MCF 10A (cell line): ENCODE measurements around the gene WDFY4. TPM values are rescaled to one million over a fixed set of nuclear protein-coding genes. Genes with fewer than 3 reads are reported as not detected.

Source experiments
- BruUV-seq: library from RNA; stranded (reverse); fragments of 400-500 nt; replicated peaks from 2 replicates; lab custom pipeline; 2021; lab: Mats Ljungman, UMichigan
- CTCF ChIA-PET: fragments of 300-600 bp; sonication (Branson Sonifier 250); formaldehyde crosslinking; extraction: SDS; loops from one replicate; lab custom pipeline; 2021; ENCODE audit warnings: antibody characterized with exemption, inconsistent platforms; lab: Yijun Ruan, JAX
- POLR2A ChIA-PET: fragments of 300-600, 350-650 bp; sonication (Branson Sonifier 250); formaldehyde crosslinking; extraction: SDS; loops from one replicate; lab custom pipeline; 2020; ENCODE audit warnings: antibody characterized with exemption, inconsistent platforms; lab: Yijun Ruan, JAX
- DNase-seq: peaks from one replicate; pipeline ENCODE4 v3.0.0-alpha.2; 2018; ENCODE audit not compliant: unreplicated experiment
- H3K27ac Mint-ChIP-seq: one replicate; pipeline ENCODE4 v1.8.0; 2022; ENCODE audit warnings: mild to moderate bottlenecking, low read depth, mixed read lengths; ENCODE audit not compliant: unreplicated experiment
- H3K27me3 Mint-ChIP-seq: one replicate; pipeline ENCODE4 v1.8.0; 2022; ENCODE audit warnings: mixed read lengths; ENCODE audit not compliant: insufficient read depth, unreplicated experiment
- H3K36me3 Mint-ChIP-seq: one replicate; pipeline ENCODE4 v1.8.0; 2022; ENCODE audit warnings: mild to moderate bottlenecking, moderate library complexity, mixed read lengths; ENCODE audit not compliant: insufficient read depth, unreplicated experiment
- H3K4me1 Mint-ChIP-seq: one replicate; pipeline ENCODE4 v1.8.0; 2022; ENCODE audit warnings: mixed read lengths; ENCODE audit not compliant: insufficient read depth, unreplicated experiment
- H3K4me3 Mint-ChIP-seq: one replicate; pipeline ENCODE4 v1.8.0; 2022; ENCODE audit warnings: mild to moderate bottlenecking, moderate library complexity, mixed read lengths; ENCODE audit not compliant: unreplicated experiment
- H3K9me3 Mint-ChIP-seq: one replicate; pipeline ENCODE4 v1.8.0; 2022; ENCODE audit warnings: mixed read lengths; ENCODE audit not compliant: unreplicated experiment
- intact Hi-C: fragments of 100-400 bp; cut with micrococcal nuclease; formaldehyde crosslinking; loops from 2 replicates; pipeline ENCODE4 v1.14.1; 2022
- total RNA-seq: library from RNA; stranded (reverse); gene quantifications from 2 replicates; pipeline ENCODE4 v1.2.3, GENCODE V29; 2022
- TF ChIP-seq, protein P1 (sequence below): fragments of 200-600 bp; IDR thresholded peaks from one replicate; pipeline ENCODE4 v1.8.0; 2022; ENCODE audit warnings: antibody characterized with exemption, mild to moderate bottlenecking; ENCODE audit not compliant: unreplicated experiment

Gene WDFY4
- total RNA-seq, 1 experiment from 2014 or later, result not detected

DNA sequence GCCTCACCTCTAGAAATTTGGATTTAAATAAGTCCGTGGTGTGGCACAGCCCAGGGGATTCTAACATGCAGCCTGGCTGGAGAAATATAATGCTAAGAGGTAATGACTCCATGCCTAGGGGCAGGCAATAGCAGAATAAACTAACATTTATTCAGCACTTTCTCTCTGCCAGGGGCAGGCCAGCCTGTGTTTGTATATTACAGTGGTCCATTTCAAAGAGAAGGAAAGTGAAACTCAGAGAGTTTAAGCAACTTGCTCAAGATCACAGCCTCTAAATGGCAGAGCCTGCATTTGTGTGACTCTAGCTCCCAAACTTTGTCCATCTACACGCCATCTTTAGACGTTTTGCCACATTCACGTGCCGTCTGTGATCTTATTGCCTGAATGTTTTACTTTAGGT lies 261.7 kb downstream of the WDFY4 start:
- DNase-seq, result no peak
- no peak overlapping the region for H3K27ac Mint-ChIP-seq
- ChIA-PET POLR2A (no interaction called here), CTCF (no interaction called here)
- H3K27me3 Mint-ChIP-seq, result peaks cover 23% of the 10 kb centered on the region
- intact Hi-C loops, result no loop called here
- no TSS peak for BruUV-seq
- H3K4me1 Mint-ChIP-seq, result no peaks in the 10 kb centered on the region
- TF ChIP-seq, protein P1, sequence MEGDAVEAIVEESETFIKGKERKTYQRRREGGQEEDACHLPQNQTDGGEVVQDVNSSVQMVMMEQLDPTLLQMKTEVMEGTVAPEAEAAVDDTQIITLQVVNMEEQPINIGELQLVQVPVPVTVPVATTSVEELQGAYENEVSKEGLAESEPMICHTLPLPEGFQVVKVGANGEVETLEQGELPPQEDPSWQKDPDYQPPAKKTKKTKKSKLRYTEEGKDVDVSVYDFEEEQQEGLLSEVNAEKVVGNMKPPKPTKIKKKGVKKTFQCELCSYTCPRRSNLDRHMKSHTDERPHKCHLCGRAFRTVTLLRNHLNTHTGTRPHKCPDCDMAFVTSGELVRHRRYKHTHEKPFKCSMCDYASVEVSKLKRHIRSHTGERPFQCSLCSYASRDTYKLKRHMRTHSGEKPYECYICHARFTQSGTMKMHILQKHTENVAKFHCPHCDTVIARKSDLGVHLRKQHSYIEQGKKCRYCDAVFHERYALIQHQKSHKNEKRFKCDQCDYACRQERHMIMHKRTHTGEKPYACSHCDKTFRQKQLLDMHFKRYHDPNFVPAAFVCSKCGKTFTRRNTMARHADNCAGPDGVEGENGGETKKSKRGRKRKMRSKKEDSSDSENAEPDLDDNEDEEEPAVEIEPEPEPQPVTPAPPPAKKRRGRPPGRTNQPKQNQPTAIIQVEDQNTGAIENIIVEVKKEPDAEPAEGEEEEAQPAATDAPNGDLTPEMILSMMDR, result no peak
- no peaks in the 10 kb centered on the region for H3K9me3 Mint-ChIP-seq
- H3K36me3 Mint-ChIP-seq, result no peaks in the 10 kb centered on the region
- H3K4me3 Mint-ChIP-seq, result no peak overlapping the region

DNA sequence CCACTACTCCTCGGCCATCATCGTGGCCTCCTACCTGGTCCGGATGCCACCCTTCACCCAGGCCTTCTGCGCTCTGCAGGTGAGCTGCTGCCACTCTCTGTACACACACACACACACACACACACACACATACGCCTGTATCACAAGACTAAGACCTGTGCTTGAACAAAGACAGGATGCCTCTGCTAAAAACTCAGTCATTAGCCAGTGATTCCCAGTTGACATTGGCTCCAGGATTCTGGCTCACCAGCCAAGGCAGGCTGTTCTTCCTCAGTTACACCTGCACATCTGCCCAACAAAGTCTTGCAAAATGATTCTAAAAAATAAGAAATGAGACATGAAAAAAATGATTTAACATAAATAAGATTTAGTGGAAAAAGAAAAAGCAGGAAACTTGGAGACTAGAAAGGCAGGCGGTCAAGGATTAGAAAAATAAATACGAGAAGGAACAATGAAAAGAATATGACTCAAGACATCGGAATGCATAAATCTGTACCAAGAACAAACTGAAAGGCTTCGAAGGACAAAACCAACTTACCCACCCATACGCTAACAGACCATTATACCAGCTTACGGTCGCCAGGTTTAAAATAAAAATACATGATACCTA lies 262.3 kb downstream of the WDFY4 start:
- ChIA-PET POLR2A (no interaction called here), CTCF (interaction anchor here (0.7 kb wide), 1 partner anchor 447 kb away, joined by 3 read pairs; no protein-coding TSS in a partner anchor)
- no peaks in the 10 kb centered on the region for H3K4me1 Mint-ChIP-seq
- intact Hi-C loops, result no loop called here
- peaks cover 30% of the 10 kb centered on the region for H3K27me3 Mint-ChIP-seq
- BruUV-seq, result no TSS peak
- DNase-seq, result peak; percentile 47
- no peaks in the 10 kb centered on the region for H3K9me3 Mint-ChIP-seq
- H3K27ac Mint-ChIP-seq, result no peak overlapping the region
- TF ChIP-seq, protein P1, result no peak
- H3K4me3 Mint-ChIP-seq, result no peak overlapping the region
- H3K36me3 Mint-ChIP-seq, result no peaks in the 10 kb centered on the region

DNA sequence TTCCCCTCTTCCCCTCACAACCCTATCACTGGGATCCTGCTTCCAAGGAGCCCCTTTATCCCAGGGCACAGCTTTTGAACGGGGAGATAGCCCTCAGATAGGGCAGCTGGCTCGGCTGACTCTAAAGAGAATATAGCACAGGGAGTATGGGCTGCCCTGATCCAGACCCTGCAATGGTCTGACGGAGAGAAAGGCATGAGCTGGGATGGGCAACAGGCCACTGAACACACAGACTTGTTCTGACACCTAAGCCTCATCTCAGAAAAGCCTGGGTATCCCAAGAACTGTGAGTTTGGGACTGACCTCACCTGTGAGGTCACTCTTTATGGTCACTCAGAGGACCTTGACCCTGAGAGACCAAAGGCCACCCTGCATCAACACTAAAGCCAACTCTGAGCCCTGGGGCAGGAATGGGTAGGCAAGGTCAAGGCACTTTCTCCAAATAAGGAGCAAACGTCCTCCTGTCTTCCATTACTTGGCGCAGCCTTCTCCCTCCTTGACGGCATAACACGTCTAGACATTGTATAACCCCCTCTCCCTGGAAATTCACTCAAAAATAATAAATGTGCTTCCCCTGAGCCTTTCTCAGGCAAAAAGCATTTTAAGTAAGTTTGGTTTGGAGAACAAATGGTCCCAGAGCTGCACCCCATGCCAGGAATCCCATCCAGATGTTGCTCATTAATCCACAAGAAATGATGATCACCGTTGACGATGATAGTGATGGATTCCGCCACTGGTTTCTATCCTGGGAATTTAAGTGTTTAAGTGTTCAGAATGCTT lies 263.2 kb downstream of the WDFY4 start:
- POLR2A ChIA-PET, result interaction anchor here (1.0 kb wide), 1 partner anchor 16 kb away, joined by 4 read pairs; no protein-coding TSS in a partner anchor
- CTCF ChIA-PET, result interaction anchor here (0.7 to 0.9 kb wide), 2 partner anchors 208 to 446 kb away, joined by 3 to 5 read pairs; no protein-coding TSS in a partner anchor
- H3K36me3 Mint-ChIP-seq, result no peaks in the 10 kb centered on the region
- no peaks in the 10 kb centered on the region for H3K4me1 Mint-ChIP-seq
- H3K27ac Mint-ChIP-seq, result no peak overlapping the region
- H3K4me3 Mint-ChIP-seq, result no peak overlapping the region
- DNase-seq, result no peak
- TF ChIP-seq, protein P1, result no peak
- no TSS peak for BruUV-seq
- no peaks in the 10 kb centered on the region for H3K9me3 Mint-ChIP-seq
- intact Hi-C loops, result no loop called here
- H3K27me3 Mint-ChIP-seq, result peaks cover 39% of the 10 kb centered on the region

DNA sequence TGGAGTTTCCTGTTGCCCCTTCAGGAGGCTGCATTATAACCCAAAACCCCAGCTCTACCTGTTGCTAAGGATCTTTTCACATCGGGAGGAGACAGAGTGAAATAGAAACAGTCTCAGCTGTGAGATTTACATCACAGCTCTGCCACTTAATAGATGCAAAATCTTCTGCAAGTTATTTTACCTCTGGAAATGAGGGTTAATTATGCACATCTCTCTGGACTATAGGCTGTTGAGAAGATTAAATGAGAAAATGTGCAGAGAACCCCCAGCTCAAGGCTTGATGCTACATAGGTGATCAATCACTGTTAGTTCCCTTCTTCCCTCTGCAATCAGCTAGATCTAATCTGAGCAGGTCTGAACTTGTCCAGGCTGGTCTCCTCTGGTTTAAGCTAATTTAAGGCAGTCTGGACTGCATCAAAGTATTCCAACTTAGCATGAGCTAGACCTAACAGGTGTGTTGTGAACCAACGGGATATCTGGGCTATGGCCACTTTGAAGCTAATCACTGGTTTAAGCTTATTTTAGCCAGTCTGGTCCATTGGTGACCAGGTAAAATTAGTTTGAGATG lies 263.9 kb downstream of the WDFY4 start:
- BruUV-seq, result no TSS peak
- no peaks in the 10 kb centered on the region for H3K9me3 Mint-ChIP-seq
- H3K27me3 Mint-ChIP-seq, result peaks cover 45% of the 10 kb centered on the region
- ChIA-PET CTCF (interaction anchor here (0.9 kb wide), 1 partner anchor 207 kb away, joined by 5 read pairs; no protein-coding TSS in a partner anchor), POLR2A (interaction anchor here (1.0 kb wide), 1 partner anchor 16 kb away, joined by 4 read pairs; no protein-coding TSS in a partner anchor)
- TF ChIP-seq, protein P1, result no peak
- H3K4me3 Mint-ChIP-seq, result no peak overlapping the region
- DNase-seq, result no peak
- no peaks in the 10 kb centered on the region for H3K4me1 Mint-ChIP-seq
- H3K36me3 Mint-ChIP-seq, result no peaks in the 10 kb centered on the region
- no peak overlapping the region for H3K27ac Mint-ChIP-seq
- intact Hi-C loops, result no loop called here
